HuH-7 (cell line): Measurements from ENCODE around the gene MED31.
"Not testable (repeated sequence)": the region's sequence is repeated elsewhere in the genome, so short reads cannot be mapped to it uniquely, and the experiment has no call there.

ENCODE experiments used
- DNase-seq: peaks from one replicate; pipeline ENCODE4 v3.0.0; 2011; ENCODE audit warnings: low spot score

Gene MED31

GRCh38 chr17:6626616-6627015, 24.8 kb downstream of the MED31 start:
- DNase-seq, result no peak

DNA sequence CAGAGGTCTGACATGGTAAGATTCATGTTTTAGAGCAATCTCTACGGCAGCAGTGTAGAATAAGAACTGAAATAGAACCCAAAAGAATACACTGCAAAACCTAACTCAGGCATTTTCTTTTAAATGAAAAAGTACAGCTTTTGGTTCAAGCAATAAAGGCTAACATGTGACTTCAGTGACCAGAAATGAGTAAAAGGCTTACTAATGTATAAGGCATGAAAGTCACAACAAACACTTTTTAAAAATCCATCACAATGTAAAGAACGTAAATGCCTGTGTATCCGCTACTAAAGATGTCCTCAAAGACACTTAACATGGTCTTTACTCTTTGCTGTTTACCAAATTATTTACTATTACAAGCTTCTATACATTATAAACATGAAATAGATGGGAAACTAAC, 27.5 kb downstream of the MED31 start:
- DNase-seq, result no peak

DNA sequence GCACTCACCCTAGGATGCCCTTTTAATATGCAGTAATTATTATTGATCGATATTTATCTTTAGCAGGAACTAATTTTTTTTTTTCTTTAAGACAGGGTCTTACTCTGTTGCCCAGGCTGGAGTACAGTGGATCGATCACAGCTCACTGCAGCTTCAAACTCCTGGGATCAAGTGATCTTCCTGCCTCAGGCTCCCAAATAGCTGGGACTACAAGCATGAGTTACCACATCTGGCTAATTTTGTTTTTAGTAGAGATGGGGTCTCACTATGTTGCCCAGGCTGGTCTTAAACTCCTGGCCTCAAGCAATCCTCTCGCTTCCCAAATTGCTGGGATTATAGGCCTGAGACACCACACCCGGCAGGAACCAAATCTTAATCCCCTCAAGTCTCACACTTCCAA, 40.2 kb downstream of the MED31 start:
- DNase-seq, result no peak

GRCh38 chr17:6610011-6610410, 41.4 kb downstream of the MED31 start:
- DNase-seq, result no peak

GRCh38 chr17:6608321-6608720, 43.1 kb downstream of the MED31 start:
- no peak for DNase-seq

DNA sequence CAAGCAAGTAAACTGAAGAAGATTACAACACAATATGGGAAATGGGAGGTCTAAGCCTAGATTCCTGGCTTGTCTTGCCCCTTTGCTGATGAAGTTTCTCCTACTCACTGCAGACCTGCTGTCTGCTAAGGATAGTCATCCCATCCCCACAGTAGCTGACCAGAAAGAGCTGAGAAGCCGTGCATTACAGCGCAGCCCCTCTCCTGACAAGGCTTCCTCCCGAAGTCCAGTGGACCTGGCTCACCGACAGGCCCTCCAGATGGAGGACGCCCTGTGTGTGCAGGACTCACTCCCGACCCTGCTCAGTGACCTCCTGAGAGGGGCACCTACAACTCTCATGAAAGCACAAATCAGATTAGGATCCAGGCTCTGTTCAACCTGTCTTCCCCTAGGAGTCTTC, 46.3 kb downstream of the MED31 start:
- no peak for DNase-seq

GRCh38 chr17:6603744-6604325, 47.6 kb downstream of the MED31 start:
- no peak for DNase-seq

DNA sequence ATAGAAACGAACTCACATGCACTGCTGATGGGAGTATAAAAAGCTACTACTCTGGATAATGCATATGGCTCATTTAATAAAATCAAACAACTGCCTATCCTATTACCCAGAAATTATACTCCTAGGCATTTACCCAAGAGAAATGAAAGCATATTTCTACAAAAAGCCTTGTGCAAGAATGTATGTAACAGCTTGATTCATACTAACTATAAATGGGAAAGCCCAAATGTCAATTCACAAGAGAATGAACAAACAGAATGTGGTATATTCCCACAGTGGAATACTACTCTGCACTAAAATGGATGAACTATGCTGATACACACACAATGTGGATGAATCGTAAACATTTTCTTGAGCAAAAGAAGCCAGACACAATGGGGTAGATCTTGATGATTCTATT, 49.3 kb downstream of the MED31 start:
- DNase-seq, result no peak

DNA sequence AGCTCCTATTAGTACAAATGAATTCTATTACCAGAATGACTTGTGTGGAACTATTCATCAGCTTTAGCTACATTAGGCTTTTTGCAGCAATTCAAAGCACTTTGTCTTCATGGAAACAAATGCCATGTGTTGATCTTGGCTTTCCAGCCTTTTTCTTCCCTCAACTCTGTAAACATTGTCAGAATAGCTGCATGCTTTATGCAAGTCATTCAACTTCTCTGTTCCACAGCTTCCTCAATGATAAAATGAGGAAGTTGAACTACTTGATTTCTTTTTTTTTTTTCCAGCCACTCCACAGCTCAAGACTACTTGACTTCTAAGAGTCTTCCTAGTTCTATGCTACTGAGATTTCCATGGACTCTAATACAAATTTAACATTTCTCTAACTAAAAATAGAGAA, 52.0 kb downstream of the MED31 start:
- no peak for DNase-seq

DNA sequence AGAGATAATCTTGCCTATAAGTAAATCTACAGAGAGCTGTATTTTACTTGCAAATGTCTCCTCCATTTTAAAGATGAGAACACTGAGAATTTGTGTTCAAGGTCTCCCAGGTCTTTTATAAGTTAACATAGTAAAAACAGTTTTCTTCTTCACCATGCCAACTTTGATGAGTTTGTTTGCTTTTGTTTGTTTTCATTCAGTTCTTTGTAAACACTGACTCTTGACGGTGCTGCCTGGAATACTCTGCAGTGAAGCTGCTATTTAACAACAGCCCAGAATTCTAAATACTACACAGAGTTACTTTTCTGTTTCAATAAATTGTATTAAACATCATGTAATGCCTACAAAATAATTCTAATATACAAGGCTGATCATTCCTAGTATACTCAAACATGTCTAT, 53.7 kb downstream of the MED31 start:
- DNase-seq, result no peak

DNA sequence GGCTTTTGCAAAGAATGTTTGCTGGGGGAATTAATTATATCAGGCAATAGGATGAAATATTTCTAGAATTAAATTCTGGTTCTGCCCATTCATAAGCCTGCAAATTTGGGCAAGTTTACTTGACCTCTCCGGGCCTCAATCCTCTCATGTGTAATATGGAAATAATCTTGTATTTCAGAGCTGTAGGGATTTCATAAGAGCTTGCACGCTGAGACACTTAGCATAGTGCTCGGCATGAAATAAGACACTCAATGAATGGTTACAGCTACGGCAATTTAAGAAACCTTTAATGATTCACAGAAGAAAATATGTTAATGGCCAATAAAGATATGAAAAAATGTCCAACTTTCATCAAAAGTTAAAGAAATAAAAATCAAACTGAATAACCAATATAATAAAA, 54.5 kb downstream of the MED31 start:
- DNase-seq, result no peak

GRCh38 chr17:6596511-6596910, 54.9 kb downstream of the MED31 start:
- no peak for DNase-seq

- no peak for DNase-seq
Observed at GRCh38 chr17:6596081-6596480, 55.3 kb downstream of the MED31 start.

GRCh38 chr17:6593371-6593770, 58.0 kb downstream of the MED31 start:
- not testable (repeated sequence) for DNase-seq
